ENCODE results near the gene G6PC1. TPM values are rescaled to one million over a fixed set of nuclear protein-coding genes. Genes with fewer than 3 reads are reported as not detected.
A peak's percentile ranks its signal among the peaks of the same experiment; 100 is the strongest.
"Not testable (repeated sequence)": the region's sequence is repeated elsewhere in the genome, so short reads cannot be mapped to it uniquely, and the experiment has no call there.

Gene G6PC1
- total RNA-seq, 1 donor from 2014 or later, result not detected

GRCh38 chr17:42873932-42874695 lies 26.5 kb upstream of the G6PC1 start:
- not testable (repeated sequence) for DNase-seq (ENCODE audit: low read depth in 2 of 2)

- no peak for DNase-seq (ENCODE audit: low read depth in 2 of 2)
Measured at GRCh38 chr17:42877037-42877436, 23.6 kb upstream of the G6PC1 start.

- DNase-seq (ENCODE audit: low read depth in 2 of 2), result no peak
Measured at GRCh38 chr17:42878123-42878880, 22.3 kb upstream of the G6PC1 start.

DNA sequence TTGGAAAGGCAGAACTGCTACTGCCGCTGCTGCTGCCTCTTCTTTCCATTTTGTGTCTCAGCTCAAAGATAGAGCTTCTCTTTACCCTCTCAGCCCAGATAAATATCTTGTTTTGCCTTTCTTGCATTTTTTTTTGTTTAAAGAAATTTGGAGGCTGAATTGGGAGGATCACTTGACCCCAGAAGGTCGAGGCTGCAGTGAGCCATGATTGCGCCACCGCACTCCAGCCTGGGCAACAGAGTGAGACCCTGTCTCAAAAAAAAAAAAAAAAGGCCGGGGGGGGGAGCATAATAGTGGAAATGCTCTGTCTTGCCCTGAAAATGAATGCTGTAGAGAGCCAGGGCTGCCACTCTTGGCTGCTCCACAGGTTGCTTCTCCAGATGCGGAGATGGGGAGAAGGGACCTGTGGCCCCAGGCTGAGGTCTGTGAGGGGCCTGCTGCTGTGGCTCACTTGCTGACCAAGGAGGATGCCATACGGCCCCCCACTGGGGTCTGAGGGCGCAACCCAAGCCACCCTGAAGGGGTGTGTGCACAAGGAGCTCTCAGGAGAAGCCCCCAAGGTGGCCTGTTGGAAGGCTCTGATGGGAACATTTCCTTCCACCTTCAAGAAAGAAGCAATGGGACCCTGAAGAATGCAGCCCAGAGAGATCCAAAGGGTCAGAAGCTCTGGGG lies 21.5 kb upstream of the G6PC1 start:
- DNase-seq (ENCODE audit: low read depth in 2 of 2), result no peak

DNA sequence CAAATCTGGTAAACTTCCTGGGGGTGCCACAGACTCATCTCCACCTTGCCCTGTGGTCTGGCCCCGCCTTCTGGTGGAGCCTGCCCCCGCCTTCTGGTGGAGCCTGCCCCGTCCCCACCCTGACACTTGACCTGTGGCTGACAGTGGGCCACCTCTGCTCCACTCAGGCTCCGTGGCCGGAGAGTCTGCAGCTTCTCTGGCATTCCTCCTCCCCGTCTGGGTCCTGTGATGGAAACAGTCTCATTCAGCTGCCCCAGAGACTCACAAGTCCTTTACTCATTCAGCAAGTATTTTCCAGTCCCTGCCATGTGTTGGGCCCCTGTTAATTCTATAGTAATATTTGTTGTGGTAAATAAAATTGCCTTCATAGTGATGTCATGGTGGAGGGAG lies 21.0 kb upstream of the G6PC1 start:
- no peak for DNase-seq (ENCODE audit: low read depth in 2 of 2)

GRCh38 chr17:42880776-42881310 lies 19.8 kb upstream of the G6PC1 start:
- no peak for DNase-seq (ENCODE audit: low read depth in 2 of 2)

DNA sequence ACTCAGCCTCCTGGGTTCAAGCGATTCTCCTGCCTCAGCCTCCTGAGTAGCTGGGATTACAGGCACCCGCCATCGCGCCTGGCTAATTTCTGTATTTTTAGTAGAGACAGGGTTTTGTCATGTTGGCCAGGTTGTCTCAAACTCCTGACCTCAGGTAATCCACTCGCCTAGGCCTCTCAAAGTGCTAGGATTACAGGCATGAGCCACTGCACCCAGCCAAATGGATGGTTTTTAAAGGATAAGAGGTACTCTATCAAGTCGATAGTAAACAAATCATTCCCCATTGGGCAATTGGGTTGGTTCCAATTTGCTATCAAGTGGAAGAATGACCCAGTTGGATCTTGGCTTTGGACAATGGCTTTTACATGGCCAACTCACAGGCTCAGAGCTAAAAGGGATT lies 18.9 kb upstream of the G6PC1 start:
- not testable (repeated sequence) for DNase-seq (ENCODE audit: low read depth in 2 of 2)

DNA sequence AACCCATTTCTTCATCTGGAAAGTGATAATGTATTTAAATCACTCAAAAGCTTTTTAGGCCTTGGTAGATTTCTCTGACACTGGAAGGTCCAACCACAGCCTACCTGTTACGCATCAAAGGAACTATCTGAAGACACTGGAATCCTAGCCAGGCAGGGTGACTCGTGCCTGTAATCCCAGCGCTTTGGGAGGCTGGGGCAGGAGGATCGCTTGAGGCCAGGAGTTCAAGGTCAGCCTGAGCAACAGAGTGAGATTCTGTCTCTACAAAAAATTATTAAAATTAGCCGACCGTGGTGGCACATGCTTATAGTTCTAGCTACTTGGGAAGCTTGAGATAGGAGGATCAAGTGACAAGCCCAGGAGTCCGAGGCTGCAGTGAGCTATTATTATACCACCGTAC lies 18.4 kb upstream of the G6PC1 start:
- no peak for DNase-seq (ENCODE audit: low read depth in 2 of 2)

GRCh38 chr17:42883802-42884558 lies 16.6 kb upstream of the G6PC1 start:
- no peak for DNase-seq (ENCODE audit: low read depth in 2 of 2)

GRCh38 chr17:42885806-42886205 lies 14.8 kb upstream of the G6PC1 start:
- DNase-seq (ENCODE audit: low read depth in 2 of 2), result not testable (repeated sequence)

- DNase-seq (ENCODE audit: low read depth in 2 of 2), result no peak
Measured at GRCh38 chr17:42886283-42887176, 14.1 kb upstream of the G6PC1 start.

GRCh38 chr17:42889809-42890208 lies 10.8 kb upstream of the G6PC1 start:
- DNase-seq (ENCODE audit: low read depth in 2 of 2), result no peak

DNA sequence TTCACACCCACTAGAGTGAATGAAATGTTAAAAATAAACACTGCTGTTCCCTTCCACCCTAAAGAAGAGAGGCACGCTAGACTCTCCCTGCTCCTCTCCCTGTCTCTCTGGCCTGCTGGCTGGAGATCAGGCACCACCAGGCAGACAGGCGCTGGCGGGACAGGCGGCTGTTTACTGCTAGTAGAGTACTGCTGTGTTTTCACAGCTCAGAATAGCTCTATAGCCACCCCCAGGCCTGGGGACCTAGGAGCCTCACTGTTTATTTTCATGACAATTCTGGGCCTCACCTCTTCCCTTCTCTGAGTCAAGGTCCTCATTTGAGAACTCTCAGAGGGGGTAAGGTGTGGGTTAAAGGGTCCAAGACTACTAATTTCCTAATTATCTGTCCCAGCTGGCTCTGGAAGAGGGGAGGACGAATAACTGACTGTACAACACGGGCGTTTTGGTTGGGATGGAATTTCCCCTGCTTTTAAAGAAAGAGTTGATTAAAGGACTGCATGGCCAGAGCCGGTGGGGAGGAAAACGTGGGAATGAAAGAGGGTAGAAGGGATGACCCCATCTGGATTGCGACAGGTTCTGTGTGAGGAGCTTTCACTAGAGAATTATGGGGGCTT lies 9.0 kb upstream of the G6PC1 start:
- peak; percentile 40 to 71 for DNase-seq (ENCODE audit: low read depth in 2 of 2)

DNA sequence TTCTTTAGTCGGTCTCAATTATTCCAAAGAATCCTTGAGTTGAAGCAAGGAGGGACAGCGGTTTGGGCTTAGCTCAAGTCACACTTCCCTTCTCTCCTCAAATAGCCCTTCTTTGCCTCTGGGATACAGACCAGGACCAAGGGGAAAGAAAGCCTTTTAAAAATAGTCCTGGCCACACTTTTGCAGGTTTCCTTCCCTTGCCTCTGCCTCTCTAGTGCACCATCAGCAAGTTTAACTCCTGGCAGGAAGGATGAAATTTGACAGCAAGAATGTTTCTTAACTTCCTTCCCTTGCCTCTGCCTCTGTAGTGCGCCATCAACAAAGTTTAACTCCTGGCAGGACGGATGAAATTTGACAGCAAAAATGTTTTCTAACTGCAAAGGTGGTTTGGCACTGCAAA lies 7.2 kb upstream of the G6PC1 start:
- DNase-seq (ENCODE audit: low read depth in 2 of 2), result peak; percentile 44 to 45

DNA sequence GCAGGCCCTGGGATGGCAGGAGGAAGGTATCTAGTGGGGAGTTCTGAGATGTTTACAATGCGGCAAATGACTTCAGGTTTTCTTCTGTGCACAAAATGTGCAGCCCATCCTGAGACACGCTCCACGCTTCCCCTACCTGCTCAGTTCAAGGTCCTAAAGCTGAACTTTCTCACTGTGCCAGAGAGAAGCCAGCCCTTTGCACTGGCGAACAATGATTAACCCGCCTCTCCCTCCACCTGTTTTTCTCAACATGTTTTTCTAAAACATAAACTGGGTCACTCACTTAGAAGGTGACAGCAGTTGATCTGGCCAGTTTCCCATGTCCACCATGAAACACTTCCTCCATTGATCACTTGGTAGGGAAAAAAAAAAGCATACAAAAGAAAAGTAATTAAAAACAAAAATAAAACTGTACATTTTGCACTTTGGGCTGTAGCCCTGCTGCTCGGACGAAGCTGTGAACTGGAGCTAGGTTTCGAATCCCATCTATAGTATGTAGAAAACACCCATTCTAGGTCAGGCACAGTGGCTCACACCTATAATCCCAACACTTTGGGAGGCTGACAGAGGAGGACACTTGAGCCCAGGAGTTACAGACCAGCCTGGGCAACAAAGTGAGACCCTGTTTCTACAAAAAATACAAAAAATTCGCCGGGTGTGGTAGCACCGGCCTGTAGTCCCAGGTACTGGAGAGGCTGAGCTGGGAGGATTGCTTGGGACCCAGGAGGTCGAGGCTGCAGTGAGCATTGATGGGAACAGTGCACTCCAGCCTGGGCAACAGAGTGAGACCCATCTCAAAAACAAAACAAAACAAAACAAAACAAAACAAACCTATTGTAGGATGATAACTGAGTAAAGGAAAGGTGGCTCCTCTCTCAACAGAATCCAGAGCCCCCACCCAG lies 6.1 kb upstream of the G6PC1 start:
- DNase-seq (ENCODE audit: low read depth in 2 of 2), result peak in 1 of 2 donors; percentile 27

- DNase-seq (ENCODE audit: low read depth in 2 of 2), result peak; percentile 23 to 93
Measured at GRCh38 chr17:42895185-42895555, 5.4 kb upstream of the G6PC1 start.

GRCh38 chr17:42898147-42898811 lies 2.3 kb upstream of the G6PC1 start:
- no peak for DNase-seq (ENCODE audit: low read depth in 2 of 2)

GRCh38 chr17:42899981-42900380 lies 618 bp upstream of the G6PC1 start:
- DNase-seq (ENCODE audit: low read depth in 2 of 2), result not testable (repeated sequence)
